AG09319 (cell line): Measurements from ENCODE around the gene SSPN.
A peak's percentile ranks its signal among the peaks of the same experiment; 100 is the strongest.

Source experiments
- DNase-seq: peaks from one replicate; pipeline ENCODE4 v3.0.0-alpha.2; 2010; ENCODE audit warnings: low read depth; ENCODE audit errors: extremely low read depth
- CTCF ChIP-seq: IDR thresholded peaks from 2 replicates; pipeline ENCODE4 v1.5.1; 2011; ENCODE audit warnings: low read depth, mild to moderate bottlenecking, inconsistent platforms, low read length, moderate library complexity

Gene SSPN

GRCh38 chr12:26239122-26239851, 43.9 kb downstream of the SSPN start:
- no peak for TF ChIP-seq CTCF
- peak; percentile 88 for DNase-seq

GRCh38 chr12:26239852-26240815, 44.8 kb downstream of the SSPN start:
- TF ChIP-seq CTCF = no peak
- DNase-seq = no peak

GRCh38 chr12:26241080-26241479, 45.7 kb downstream of the SSPN start:
- DNase-seq = no peak
- TF ChIP-seq CTCF = no peak

GRCh38 chr12:26242683-26243082, 47.3 kb downstream of the SSPN start:
- no peak for DNase-seq
- no peak for TF ChIP-seq CTCF

- no peak for TF ChIP-seq CTCF
- DNase-seq = no peak
Measured at GRCh38 chr12:26244503-26244902, 49.1 kb downstream of the SSPN start.

GRCh38 chr12:26245175-26245942, 50.0 kb downstream of the SSPN start:
- TF ChIP-seq CTCF = no peak
- no peak for DNase-seq
